NT2/D1 (cell line): Measurements from ENCODE around the gene KLF16.

ENCODE experiments used
- SUZ12 ChIP-seq: IDR thresholded peaks from 2 replicates; pipeline ENCODE4 v1.6.1; 2011; ENCODE audit not compliant: insufficient read length, insufficient read depth; ENCODE audit errors: extremely low read depth
- ZNF274 ChIP-seq: IDR thresholded peaks from 2 replicates; pipeline ENCODE4 v1.6.1; 2011; ENCODE audit warnings: mild to moderate bottlenecking, low read depth, low read length

GRCh38 chr19:1808395-1808731, 55.0 kb downstream of the KLF16 start:
- TF ChIP-seq SUZ12 (no peak), ZNF274 (no peak)
